Measurements from ENCODE around the gene GJB6.

DNA sequence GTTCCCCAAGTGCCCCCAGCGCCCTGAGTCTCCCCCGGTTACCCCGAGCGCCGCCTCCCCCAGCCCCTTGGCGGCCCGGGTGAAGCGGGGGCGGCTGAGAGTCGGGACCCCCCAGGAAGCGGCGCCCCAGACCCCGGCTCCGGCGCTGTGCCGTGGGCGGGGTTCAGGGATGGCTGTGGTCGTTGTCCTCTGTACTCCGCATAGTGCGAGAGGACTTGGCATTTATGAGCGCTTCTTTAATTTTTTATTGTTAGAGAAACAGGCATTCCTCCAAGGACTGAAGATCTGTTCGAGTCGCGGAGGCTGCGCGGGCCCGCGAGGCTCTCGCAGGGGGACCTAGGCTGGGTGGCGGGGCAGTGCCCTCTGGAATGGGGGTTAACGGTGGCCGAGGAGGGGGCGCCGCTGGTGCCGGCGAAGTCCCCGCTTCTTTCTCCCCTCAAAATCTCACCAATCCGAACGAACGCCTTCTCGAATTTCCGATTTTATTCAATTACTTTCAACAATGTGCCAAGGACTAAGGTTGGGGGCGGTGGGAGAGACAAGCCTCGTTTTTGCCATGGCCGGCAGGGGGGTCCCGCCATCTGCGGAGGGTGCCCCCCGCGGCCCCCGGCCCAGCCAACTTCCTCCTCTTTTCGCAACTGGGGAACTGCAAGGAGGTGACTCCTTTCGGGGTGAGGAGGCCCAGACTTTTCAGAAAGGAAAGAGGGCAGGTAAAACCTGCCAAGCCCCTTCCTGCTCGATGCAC, 38.8 kb downstream of the GJB6 start:
- TF ChIP-seq YY1 (IDR thresholded peaks at IDR 0.05; ENCODE audit: low read depth) (no peak), EP300 (IDR thresholded peaks at IDR 0.05; ENCODE audit: borderline replicate concordance in 1 of 2, low read depth in 1 of 2, low read length in 1 of 2) (no peak), EZH2phosphoT487 (IDR thresholded peaks at IDR 0.05; ENCODE audit: borderline replicate concordance, low read depth) (no peak), CTCF (IDR thresholded peaks at IDR 0.05) (no peak), NRF1 (IDR thresholded peaks at IDR 0.05; ENCODE audit: low read depth, low read length) (no peak), SMC3 (IDR thresholded peaks at IDR 0.05; ENCODE audit: low read depth, low read length) (no peak), TEAD4 (IDR thresholded peaks at IDR 0.05; ENCODE audit: borderline replicate concordance, insufficient read depth) (no peak), RXRA (IDR thresholded peaks at IDR 0.05; ENCODE audit: borderline replicate concordance, low read depth) (no peak), RFX5 (IDR thresholded peaks at IDR 0.05; ENCODE audit: low read length) (no peak), USF2 (IDR thresholded peaks at IDR 0.05; ENCODE audit: borderline replicate concordance, low read depth, low read length) (no peak), MEF2A (IDR thresholded peaks at IDR 0.05; ENCODE audit: borderline replicate concordance, low read depth) (no peak), CHD2 (IDR thresholded peaks at IDR 0.05; ENCODE audit: low read length, partially characterized antibody) (no peak), POLR2AphosphoS5 (IDR thresholded peaks at IDR 0.05; ENCODE audit: low read depth, low read length) (no peak), ELF1 (IDR thresholded peaks at IDR 0.05) (no peak)
